Activated naive CD8-positive, alpha-beta T cell treated with anti-CD3 and anti-CD28 coated beads, Interleukin-2, amount 10 ng/mL, durations not matched to agents 7 days and 5 days (primary cell): ENCODE data around the gene CD4. TPM values are rescaled to one million over a fixed set of nuclear protein-coding genes. Genes with fewer than 3 reads are reported as not detected.
A peak's percentile ranks its signal among the peaks of the same experiment; 100 is the strongest.
"Not testable (repeated sequence)": the region's sequence is repeated elsewhere in the genome, so short reads cannot be mapped to it uniquely, and the experiment has no call there.

Source experiments
- ATAC-seq: fragments of 150-1000 bp; cut with Tn5 transposase; one replicate; pipeline ENCODE4 v1.10.0; 2021; ENCODE audit warnings: low read depth, moderate library complexity
- POLR2A ChIA-PET: fragments of 350-600 bp; sonication (Branson Sonifier 250); formaldehyde crosslinking; loops from one replicate; lab custom pipeline; 2021; ENCODE audit warnings: antibody characterized with exemption; lab: Charles Lee
- DNase-seq: peaks from one replicate; pipeline ENCODE4 v3.0.0; 2021
- H3K27ac Mint-ChIP-seq: one replicate; pipeline ENCODE4 v1.8.0; 2022; ENCODE audit warnings: mild to moderate bottlenecking, mixed read lengths
- H3K27me3 Mint-ChIP-seq: one replicate; pipeline ENCODE4 v1.8.0; 2022; ENCODE audit warnings: mild to moderate bottlenecking, moderate library complexity, mixed read lengths
- H3K36me3 Mint-ChIP-seq: one replicate; pipeline ENCODE4 v1.8.0; 2021; ENCODE audit warnings: mild to moderate bottlenecking, mixed read lengths
- H3K4me1 Mint-ChIP-seq: one replicate; pipeline ENCODE4 v1.8.0; 2021; ENCODE audit warnings: mixed read lengths
- H3K4me3 Mint-ChIP-seq: one replicate; pipeline ENCODE4 v1.8.0; 2022; ENCODE audit warnings: mild to moderate bottlenecking, moderate library complexity, mixed read lengths
- H3K9me3 Mint-ChIP-seq: one replicate; pipeline ENCODE4 v1.8.0; 2021; ENCODE audit warnings: mixed read lengths
- total RNA-seq, 2 experiments: library from RNA; stranded (reverse); gene quantifications; one replicate each; pipeline ENCODE4 v1.2.3, GENCODE V29; 2021

The CD4 gene
- total RNA-seq, 2 experiments from 2014 or later = 2.6 to 3.0 TPM

GRCh38 chr12:6868211-6869048 lies 79.1 kb downstream of the CD4 start:
- H3K4me1 Mint-ChIP-seq = peaks cover 39% of the 10 kb centered on the region
- H3K36me3 Mint-ChIP-seq = peaks cover 36% of the 10 kb centered on the region
- H3K27me3 Mint-ChIP-seq = no peaks in the 10 kb centered on the region
- H3K9me3 Mint-ChIP-seq = no peaks in the 10 kb centered on the region
- H3K4me3 Mint-ChIP-seq = peak overlapping the region; percentile 95
- H3K27ac Mint-ChIP-seq = peak overlapping the region; percentile 78
- POLR2A ChIA-PET = interaction anchor here (0.7 to 7.5 kb wide), 19 partner anchors 16 to 240 kb away, joined by 3 to 106 read pairs (median 6); partner anchors contain the start of genes C12orf57, CDCA3, COPS7A and ENO2
- ATAC-seq (peak; percentile 0), DNase-seq (no peak)

DNA sequence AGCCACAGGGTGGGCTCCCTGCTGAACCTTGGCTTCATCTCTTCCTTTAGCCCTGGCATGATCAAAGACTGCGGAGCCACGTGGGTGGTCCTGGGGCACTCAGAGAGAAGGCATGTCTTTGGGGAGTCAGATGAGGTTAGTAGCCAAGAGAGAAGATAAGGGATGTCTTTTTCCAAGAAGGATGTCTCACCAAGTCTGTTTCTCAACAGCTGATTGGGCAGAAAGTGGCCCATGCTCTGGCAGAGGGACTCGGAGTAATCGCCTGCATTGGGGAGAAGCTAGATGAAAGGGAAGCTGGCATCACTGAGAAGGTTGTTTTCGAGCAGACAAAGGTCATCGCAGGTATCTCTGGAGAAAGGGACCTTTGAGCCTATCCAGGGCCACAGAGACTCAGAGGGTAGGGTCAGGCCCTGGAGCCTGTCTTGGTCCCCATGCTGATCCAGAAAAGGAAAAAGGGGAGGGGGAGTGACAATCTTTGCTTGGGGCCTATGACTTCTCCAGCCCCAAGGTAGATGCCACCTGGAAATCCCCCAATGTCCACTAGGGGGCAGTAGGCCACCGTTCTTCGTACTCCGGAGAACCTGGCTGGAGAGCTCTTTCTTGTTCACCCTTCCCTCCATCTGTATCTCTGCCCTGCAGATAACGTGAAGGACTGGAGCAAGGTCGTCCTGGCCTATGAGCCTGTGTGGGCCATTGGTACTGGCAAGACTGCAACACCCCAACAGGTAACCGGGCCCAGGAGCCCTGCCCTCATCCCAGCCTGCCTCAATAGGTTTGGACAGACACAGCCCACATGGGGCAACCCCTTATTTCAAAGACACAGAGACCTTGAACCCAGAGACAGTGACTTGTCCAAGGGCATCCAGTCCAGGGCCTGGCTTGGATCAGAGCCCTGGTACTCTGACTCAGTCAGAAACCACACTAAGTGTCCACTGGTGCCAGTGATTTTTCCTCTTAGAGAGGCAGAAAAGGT lies 80.0 kb downstream of the CD4 start:
- no peaks in the 10 kb centered on the region for H3K9me3 Mint-ChIP-seq
- peak; percentile 83 for DNase-seq
- H3K4me1 Mint-ChIP-seq = peaks cover 42% of the 10 kb centered on the region
- peaks cover 36% of the 10 kb centered on the region for H3K36me3 Mint-ChIP-seq
- peak overlapping the region; percentile 95 for H3K4me3 Mint-ChIP-seq
- H3K27me3 Mint-ChIP-seq = no peaks in the 10 kb centered on the region
- H3K27ac Mint-ChIP-seq = peak overlapping the region; percentile 78
- POLR2A ChIA-PET = interaction anchor here (0.5 to 7.5 kb wide), 18 partner anchors 10 to 239 kb away, joined by 3 to 106 read pairs (median 5); partner anchors contain the start of genes C12orf57, CDCA3, COPS7A and ENO2
- ATAC-seq = no peak

DNA sequence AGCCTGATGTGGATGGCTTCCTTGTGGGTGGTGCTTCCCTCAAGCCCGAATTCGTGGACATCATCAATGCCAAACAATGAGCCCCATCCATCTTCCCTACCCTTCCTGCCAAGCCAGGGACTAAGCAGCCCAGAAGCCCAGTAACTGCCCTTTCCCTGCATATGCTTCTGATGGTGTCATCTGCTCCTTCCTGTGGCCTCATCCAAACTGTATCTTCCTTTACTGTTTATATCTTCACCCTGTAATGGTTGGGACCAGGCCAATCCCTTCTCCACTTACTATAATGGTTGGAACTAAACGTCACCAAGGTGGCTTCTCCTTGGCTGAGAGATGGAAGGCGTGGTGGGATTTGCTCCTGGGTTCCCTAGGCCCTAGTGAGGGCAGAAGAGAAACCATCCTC lies 81.0 kb downstream of the CD4 start:
- ATAC-seq, H3K27me3 Mint-ChIP-seq, H3K9me3 Mint-ChIP-seq, DNase-seq: not testable (repeated sequence)
- Mint-ChIP-seq H3K27ac (peak overlapping the region; percentile 63), H3K4me1 (peaks cover 44% of the 10 kb centered on the region), H3K4me3 (peak overlapping the region; percentile 94), H3K36me3 (peaks cover 31% of the 10 kb centered on the region)
- POLR2A ChIA-PET = interaction anchor here (0.7 to 4.6 kb wide), 4 partner anchors 12 to 148 kb away, joined by 3 to 27 read pairs (median 8); partner anchors contain the start of gene LPCAT3

Other genes with a start within 250 kb of the CD4 start
- gene IFFO1, start 233.5 kb upstream of the CD4 start, total RNA-seq = 10 to 100 TPM; 35.8 to 37.5 TPM
- gene NOP2, start 221.2 kb upstream of the CD4 start, total RNA-seq = 10 to 100 TPM; 76.1 to 78.6 TPM
- 100 to 1,000 TPM; 273 to 277 TPM for gene CHD4, start 182.1 kb upstream of the CD4 start, total RNA-seq
- gene LPAR5, start 153.6 kb upstream of the CD4 start, total RNA-seq = 10 to 100 TPM; 19.4 to 20.9 TPM
- gene ACRBP, start 142.1 kb upstream of the CD4 start, total RNA-seq = 1 to 10 TPM; 8.0 to 8.8 TPM
- 10 to 100 TPM; 46.9 to 49.3 TPM for gene ING4, start 126.4 kb upstream of the CD4 start, total RNA-seq
- gene ZNF384, start 100.2 kb upstream of the CD4 start, total RNA-seq = 10 to 100 TPM; 79.5 to 88.2 TPM
- gene PIANP, start 88.7 kb upstream of the CD4 start, total RNA-seq = 1 to 10 TPM in 1 of 2 experiments, under 1 TPM in 1; 0.75 to 1.1 TPM
- gene COPS7A, start 65.5 kb upstream of the CD4 start, total RNA-seq = 10 to 100 TPM; 29.8 to 35.6 TPM
- gene MLF2, start 36.4 kb upstream of the CD4 start, total RNA-seq = 100 to 1,000 TPM; 108 to 118 TPM
- 10 to 100 TPM; 36.2 to 43.5 TPM for gene PTMS, start 23.2 kb upstream of the CD4 start, total RNA-seq
- 10 to 100 TPM; 46.6 to 52.1 TPM for gene LAG3, start 17.0 kb upstream of the CD4 start, total RNA-seq
- under 1 TPM; 0.30 to 0.51 TPM for gene GPR162, start 32.3 kb downstream of the CD4 start, total RNA-seq
- 1 to 10 TPM; 6.3 to 7.0 TPM for gene P3H3, start 38.9 kb downstream of the CD4 start, total RNA-seq
- gene GNB3, start 51.4 kb downstream of the CD4 start, total RNA-seq = 1 to 10 TPM; 2.6 to 3.1 TPM
- 10 to 100 TPM; 76.7 to 85.2 TPM for gene CDCA3, start 61.8 kb downstream of the CD4 start, total RNA-seq
- gene USP5, start 62.6 kb downstream of the CD4 start, total RNA-seq = 10 to 100 TPM; 84.8 to 95.4 TPM
- gene TPI1, start 78.0 kb downstream of the CD4 start, total RNA-seq = 1,000 to 10,000 TPM; 1,129 to 1,200 TPM
- 10 to 100 TPM; 16.4 to 17.0 TPM for gene SPSB2, start 83.8 kb downstream of the CD4 start, total RNA-seq
- 1 to 10 TPM; 8.1 to 8.3 TPM for gene LRRC23, start 115.3 kb downstream of the CD4 start, total RNA-seq
- gene ENO2, start 125.1 kb downstream of the CD4 start, total RNA-seq = 100 to 1,000 TPM; 231 to 242 TPM
- gene ATN1, start 138.4 kb downstream of the CD4 start, total RNA-seq = 10 to 100 TPM; 31.0 to 31.3 TPM
- gene RNU7-1, start 154.3 kb downstream of the CD4 start, total RNA-seq = not detected
- gene C12orf57, start 154.5 kb downstream of the CD4 start, total RNA-seq = 100 to 1,000 TPM; 210 to 217 TPM
- gene PTPN6, start 161.8 kb downstream of the CD4 start, total RNA-seq = 100 to 1,000 TPM; 349 to 370 TPM
- gene PHB2, start 181.1 kb downstream of the CD4 start, total RNA-seq = 100 to 1,000 TPM; 175 to 189 TPM
- 10 to 100 TPM; 50.0 to 55.7 TPM for gene EMG1, start 181.4 kb downstream of the CD4 start, total RNA-seq
- gene LPCAT3, start 228.9 kb downstream of the CD4 start, total RNA-seq = 10 to 100 TPM; 30.3 to 33.9 TPM